GM18867 (cell line): ENCODE measurements around the gene GABRA4.
A peak's percentile ranks its signal among the peaks of the same experiment; 100 is the strongest.

ENCODE experiments used
- ATAC-seq: cut with Tn5 transposase; IDR thresholded peaks from one replicate; pipeline ENCODE4 v1.9.1; 2021; ENCODE audit warnings: mild to moderate bottlenecking, moderate library complexity; ENCODE audit not compliant: unreplicated experiment

GABRA4 gene

DNA sequence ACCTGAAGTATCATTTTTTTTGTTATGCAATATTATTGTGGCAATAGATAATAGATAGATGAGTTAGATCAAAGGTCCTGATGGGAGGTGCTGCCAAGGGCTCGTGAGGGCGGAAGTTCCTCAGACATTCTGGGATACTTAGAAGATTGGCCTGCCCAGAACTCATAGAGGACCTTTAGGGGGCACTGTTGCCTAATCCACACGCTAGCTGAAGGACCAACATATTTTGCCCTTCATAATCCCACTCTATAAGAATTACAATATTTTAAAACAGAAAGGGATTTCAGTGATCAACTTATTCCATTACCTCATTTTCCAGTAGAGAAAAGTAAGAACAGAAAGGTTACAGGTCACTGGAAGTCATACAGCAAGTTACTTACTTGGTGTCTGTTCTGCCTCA, 61.4 kb downstream of the GABRA4 start:
- peak; percentile 87 for ATAC-seq

DNA sequence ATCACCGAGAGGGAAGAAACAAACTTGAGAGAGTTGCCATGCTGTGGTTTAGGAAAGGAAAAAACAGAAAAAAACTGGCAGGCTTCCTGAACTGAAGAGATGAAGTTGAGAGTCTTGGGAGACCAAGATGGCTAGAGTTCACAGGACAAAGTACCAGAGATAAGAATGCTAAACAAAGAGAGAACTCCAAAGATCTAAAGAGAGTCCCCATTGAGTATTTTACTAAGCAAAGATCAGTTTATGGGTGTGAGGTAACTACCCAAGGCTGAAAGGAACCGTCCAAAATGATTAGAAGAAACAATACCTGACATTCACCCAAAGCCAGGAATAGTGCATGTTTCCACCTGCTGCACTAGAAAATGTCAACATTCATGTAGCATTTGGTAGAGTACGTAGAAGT, 62.5 kb downstream of the GABRA4 start:
- no peak for ATAC-seq

- ATAC-seq, result no peak
Measured at GRCh38 chr4:46927201-46927600, 66.2 kb downstream of the GABRA4 start.

DNA sequence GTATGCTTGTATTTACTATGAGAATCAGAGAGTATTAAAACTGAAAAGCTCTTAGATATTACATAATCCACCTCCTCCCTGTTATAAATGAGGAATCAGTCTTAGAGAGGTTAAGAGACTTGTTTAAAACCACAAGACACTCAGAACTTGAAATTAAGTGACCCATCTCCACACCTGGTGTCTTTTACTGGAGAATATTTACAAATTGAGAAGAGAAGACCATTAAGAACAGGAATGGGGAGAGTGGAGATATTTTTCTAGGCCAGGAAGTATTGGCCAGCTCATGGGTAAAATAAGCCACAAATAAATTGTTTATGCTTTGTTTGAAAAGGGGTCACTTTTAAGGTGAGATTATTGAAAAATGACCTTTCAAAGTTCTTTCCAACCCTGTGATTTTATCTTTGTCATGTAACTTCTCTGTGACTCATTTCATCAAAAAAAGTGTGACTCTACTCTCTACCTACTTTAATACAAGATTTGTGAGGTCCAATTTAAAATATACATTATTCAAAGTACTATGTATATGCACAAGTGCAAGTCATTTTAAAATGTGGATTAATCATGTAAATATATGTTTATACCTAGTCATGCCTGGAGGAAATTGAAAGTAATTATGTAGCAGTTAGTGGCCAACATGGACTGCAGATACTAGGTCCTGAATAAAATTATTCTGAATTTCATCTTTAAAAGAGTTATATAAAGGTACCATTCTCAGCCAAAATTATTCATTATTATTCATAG, 68.4 kb downstream of the GABRA4 start:
- no peak for ATAC-seq

GRCh38 chr4:46922205-46922604, 71.2 kb downstream of the GABRA4 start:
- ATAC-seq, result no peak

GRCh38 chr4:46909078-46909477, 84.3 kb downstream of the GABRA4 start, which contains the start of gene COX7B2:
Gene COX7B2 (minus strand): TSS chr4:46909245. CDS start chr4:46735192, 174,053 bp downstream.
- no peak for ATAC-seq

GRCh38 chr4:46908148-46908547, 85.2 kb downstream of the GABRA4 start:
- ATAC-seq, result no peak

GRCh38 chr4:46900082-46900481, 93.3 kb downstream of the GABRA4 start:
- no peak for ATAC-seq

DNA sequence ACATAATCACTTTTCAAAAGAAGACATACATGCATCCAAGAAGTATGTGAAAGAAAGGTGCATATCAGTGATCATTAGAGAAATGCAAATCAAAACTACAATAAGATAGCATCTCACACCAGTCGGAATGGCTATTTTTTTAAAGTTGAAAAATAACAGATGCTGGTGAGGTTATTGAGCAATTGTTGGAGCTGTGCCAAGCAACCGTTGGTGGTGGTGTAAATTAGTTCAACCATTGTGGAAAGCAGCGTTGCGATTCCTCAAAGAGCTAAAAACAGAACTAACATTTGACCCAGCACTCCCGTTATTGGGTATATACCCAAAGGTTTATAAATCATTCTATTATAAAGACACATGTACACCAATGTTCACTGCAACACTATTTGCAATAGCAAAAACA, 98.6 kb downstream of the GABRA4 start:
- ATAC-seq, result no peak

DNA sequence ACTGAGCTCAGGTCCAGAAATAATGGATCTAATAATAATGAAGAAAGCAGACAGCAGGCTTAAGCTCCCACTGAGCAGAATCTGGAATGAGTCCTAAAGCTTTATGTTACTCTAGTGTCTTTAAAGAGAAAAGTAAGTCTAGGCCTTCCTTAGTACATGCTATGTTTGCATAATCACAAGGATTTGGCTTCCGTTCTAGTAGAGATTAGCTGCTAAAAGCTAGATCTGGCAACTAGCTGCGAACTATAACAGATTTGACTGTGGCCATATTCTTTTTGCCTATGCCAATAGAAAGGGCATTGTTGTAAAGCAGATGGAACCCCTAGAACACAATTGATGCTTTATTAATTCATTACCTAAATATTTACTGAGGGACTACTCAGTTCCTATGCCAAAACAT, 103.3 kb downstream of the GABRA4 start:
- no peak for ATAC-seq

GRCh38 chr4:46889410-46889809, 104.0 kb downstream of the GABRA4 start:
- ATAC-seq, result no peak

- peak; percentile 62 for ATAC-seq
Measured at GRCh38 chr4:46886711-46887110, 106.7 kb downstream of the GABRA4 start.

DNA sequence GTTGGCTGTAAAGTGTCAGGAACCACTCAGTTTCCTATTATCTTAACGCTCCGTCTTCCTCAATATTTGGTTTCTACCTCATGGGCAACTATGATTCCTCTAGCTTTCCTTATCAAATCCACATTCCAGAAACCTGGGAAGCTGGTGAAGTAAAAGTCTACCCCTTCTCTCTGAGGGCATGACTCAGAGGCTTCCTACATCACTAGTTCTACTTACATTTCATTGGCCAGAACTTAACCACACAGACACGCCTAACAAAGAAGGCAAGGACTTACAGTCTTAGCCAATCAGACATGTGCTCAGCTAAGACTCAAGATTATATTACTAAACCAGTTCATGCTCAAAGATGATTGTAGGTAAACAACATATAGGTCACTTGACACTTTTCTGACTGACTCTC, 114.7 kb downstream of the GABRA4 start:
- no peak for ATAC-seq

DNA sequence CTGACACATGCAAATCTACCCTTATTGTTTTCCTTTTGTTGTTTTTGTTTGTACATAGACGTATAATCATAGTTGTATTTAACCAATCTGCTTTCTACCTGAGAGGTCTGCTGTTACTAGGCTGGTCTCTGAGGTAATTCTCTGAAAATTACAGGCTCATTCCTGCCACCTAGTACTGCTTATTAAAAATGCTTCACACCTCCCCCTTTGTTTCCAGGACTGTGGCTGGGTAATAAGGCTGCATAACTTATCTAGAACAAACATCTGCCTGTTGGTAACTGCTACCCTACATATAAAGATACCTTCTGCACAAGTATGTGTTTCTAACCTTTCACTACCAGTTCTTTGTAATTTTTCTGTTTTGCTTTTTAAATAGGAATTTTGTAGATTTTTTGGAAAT, 118.6 kb downstream of the GABRA4 start:
- no peak for ATAC-seq

- ATAC-seq, result no peak
Measured at GRCh38 chr4:46870411-46870810, 123.0 kb downstream of the GABRA4 start.
